ENCODE data around the gene FGFR1OP2.
"Not testable (repeated sequence)": the region's sequence is repeated elsewhere in the genome, so short reads cannot be mapped to it uniquely, and the experiment has no call there.

The FGFR1OP2 gene

GRCh38 chr12:26937863-26938700, at the start of gene FGFR1OP2, which contains the start of gene INTS13:
Gene FGFR1OP2, plus strand, starts transcription at chr12:26938470. Its CDS starts 15,689 bp downstream, at chr12:26954159.
Gene INTS13, minus strand, starts transcription at chr12:26937981. Its CDS starts 1,178 bp downstream, at chr12:26936803.
- peak; percentile 100 for DNase-seq

GRCh38 chr12:26890784-26891183, 47.5 kb upstream of the FGFR1OP2 start:
- no peak for DNase-seq

GRCh38 chr12:26891704-26892103, 46.6 kb upstream of the FGFR1OP2 start:
- DNase-seq = peak; percentile 58

- no peak for DNase-seq
Observed at GRCh38 chr12:26895672-26896071, 42.6 kb upstream of the FGFR1OP2 start.

- no peak for DNase-seq
Observed at GRCh38 chr12:26896913-26897312, 41.4 kb upstream of the FGFR1OP2 start.

GRCh38 chr12:26903396-26903795, 34.9 kb upstream of the FGFR1OP2 start:
- DNase-seq = not testable (repeated sequence)

- DNase-seq = no peak
Observed at GRCh38 chr12:26906024-26906423, 32.2 kb upstream of the FGFR1OP2 start.

- no peak for DNase-seq
Observed at GRCh38 chr12:26906704-26907103, 31.6 kb upstream of the FGFR1OP2 start.

- no peak for DNase-seq
Observed at GRCh38 chr12:26918321-26919215, 19.7 kb upstream of the FGFR1OP2 start.

- no peak for DNase-seq
Observed at GRCh38 chr12:26919216-26919555, 19.1 kb upstream of the FGFR1OP2 start.

GRCh38 chr12:26921886-26922285, 16.4 kb upstream of the FGFR1OP2 start:
- DNase-seq = no peak

GRCh38 chr12:26928661-26929060, 9.6 kb upstream of the FGFR1OP2 start:
- no peak for DNase-seq

- DNase-seq = no peak
Observed at GRCh38 chr12:26929590-26929989, 8.7 kb upstream of the FGFR1OP2 start.

GRCh38 chr12:26935636-26936378, 2.5 kb upstream of the FGFR1OP2 start:
- DNase-seq = no peak

GRCh38 chr12:26936559-26937442, 1.5 kb upstream of the FGFR1OP2 start:
- peak; percentile 47 for DNase-seq

GRCh38 chr12:26937443-26937862, 817 bp upstream of the FGFR1OP2 start:
- DNase-seq = no peak

GRCh38 chr12:26938701-26939062, 412 bp downstream of the FGFR1OP2 start:
- DNase-seq = peak; percentile 90

- DNase-seq = peak; percentile 41
Observed at GRCh38 chr12:26939192-26939832, 1.0 kb downstream of the FGFR1OP2 start.

- DNase-seq = no peak
Observed at GRCh38 chr12:26939953-26940352, 1.7 kb downstream of the FGFR1OP2 start.

GRCh38 chr12:26940516-26941214, 2.4 kb downstream of the FGFR1OP2 start:
- DNase-seq = no peak

GRCh38 chr12:26941215-26941594, 2.9 kb downstream of the FGFR1OP2 start:
- DNase-seq = no peak

Measured in DMS53 (cell line).